ENCODE results near the gene HS3ST5. TPM values are rescaled to one million over a fixed set of nuclear protein-coding genes. Genes with fewer than 3 reads are reported as not detected.
A peak's percentile ranks its signal among the peaks of the same experiment; 100 is the strongest.

The HS3ST5 gene
- total RNA-seq, 1 experiment from 2014 or later = 8.7 TPM

DNA sequence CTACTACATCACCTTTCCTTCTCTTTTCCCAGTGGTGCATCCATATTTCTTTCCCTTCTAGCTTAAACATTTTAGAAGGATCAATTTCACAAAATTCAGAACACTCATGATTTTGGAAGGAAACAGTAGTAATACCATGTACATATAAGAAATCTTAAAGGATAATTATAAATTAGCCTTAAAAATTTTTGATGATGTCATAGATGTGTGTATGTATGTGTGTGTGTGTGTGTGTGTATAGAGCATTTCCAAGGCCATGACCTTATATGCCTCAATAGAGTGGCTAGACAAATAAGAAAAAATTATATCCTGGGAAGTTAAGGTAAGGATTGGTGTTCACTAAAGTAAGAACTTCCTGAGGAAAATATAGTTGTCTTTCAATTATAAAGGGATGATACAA, 24.1 kb upstream of the HS3ST5 start:
- ATAC-seq (no peak), DNase-seq (ENCODE audit: low spot score) (no peak)
- Mint-ChIP-seq H3K27me3 (ENCODE audit: low read depth) (no peaks in the 10 kb centered on the region), H3K9me3 (0 out of 2 replicates have a peak, but pooled peaks cover 3% of the 10 kb centered on the region), H3K4me3 (no peak overlapping the region), H3K27ac (no peak overlapping the region), H3K36me3 (no peaks in the 10 kb centered on the region), H3K4me1 (peaks cover 57% of the 10 kb centered on the region)
- ChIA-PET POLR2A (no interaction called here), CTCF (no interaction called here)
- TF ChIP-seq GRHL2 (CRISPR knock-in tag; IDR thresholded peaks at IDR 0.05; ENCODE audit: insufficient replicate concordance, severe bottlenecking) = no peak
- TF ChIP-seq, protein P1, sequence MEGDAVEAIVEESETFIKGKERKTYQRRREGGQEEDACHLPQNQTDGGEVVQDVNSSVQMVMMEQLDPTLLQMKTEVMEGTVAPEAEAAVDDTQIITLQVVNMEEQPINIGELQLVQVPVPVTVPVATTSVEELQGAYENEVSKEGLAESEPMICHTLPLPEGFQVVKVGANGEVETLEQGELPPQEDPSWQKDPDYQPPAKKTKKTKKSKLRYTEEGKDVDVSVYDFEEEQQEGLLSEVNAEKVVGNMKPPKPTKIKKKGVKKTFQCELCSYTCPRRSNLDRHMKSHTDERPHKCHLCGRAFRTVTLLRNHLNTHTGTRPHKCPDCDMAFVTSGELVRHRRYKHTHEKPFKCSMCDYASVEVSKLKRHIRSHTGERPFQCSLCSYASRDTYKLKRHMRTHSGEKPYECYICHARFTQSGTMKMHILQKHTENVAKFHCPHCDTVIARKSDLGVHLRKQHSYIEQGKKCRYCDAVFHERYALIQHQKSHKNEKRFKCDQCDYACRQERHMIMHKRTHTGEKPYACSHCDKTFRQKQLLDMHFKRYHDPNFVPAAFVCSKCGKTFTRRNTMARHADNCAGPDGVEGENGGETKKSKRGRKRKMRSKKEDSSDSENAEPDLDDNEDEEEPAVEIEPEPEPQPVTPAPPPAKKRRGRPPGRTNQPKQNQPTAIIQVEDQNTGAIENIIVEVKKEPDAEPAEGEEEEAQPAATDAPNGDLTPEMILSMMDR (IDR thresholded peaks at IDR 0.05) = no peak
- no peak for TF ChIP-seq ZNF396 (CRISPR knock-in tag; IDR thresholded peaks at IDR 0.05; ENCODE audit: borderline replicate concordance)
- TF ChIP-seq ESRRA (CRISPR knock-in tag; IDR thresholded peaks at IDR 0.05; ENCODE audit: borderline replicate concordance) = no peak
- TF ChIP-seq ZNF423 (CRISPR knock-in tag; IDR thresholded peaks at IDR 0.05) = no peak
- TF ChIP-seq ZBTB21 (CRISPR knock-in tag; IDR thresholded peaks at IDR 0.05; ENCODE audit: borderline replicate concordance) = no peak
- TF ChIP-seq JUN (CRISPR knock-in tag; IDR thresholded peaks at IDR 0.05) = no peak
- no peak for TF ChIP-seq OVOL2 (CRISPR knock-in tag; IDR thresholded peaks at IDR 0.05; ENCODE audit: borderline replicate concordance)
- TF ChIP-seq ATF1 (CRISPR knock-in tag; IDR thresholded peaks at IDR 0.05) = no peak
- no peak for TF ChIP-seq TEAD4 (CRISPR knock-in tag; IDR thresholded peaks at IDR 0.05)
- no peak for TF ChIP-seq ZNF121 (CRISPR knock-in tag; IDR thresholded peaks at IDR 0.05)
- TF ChIP-seq, protein P2, sequence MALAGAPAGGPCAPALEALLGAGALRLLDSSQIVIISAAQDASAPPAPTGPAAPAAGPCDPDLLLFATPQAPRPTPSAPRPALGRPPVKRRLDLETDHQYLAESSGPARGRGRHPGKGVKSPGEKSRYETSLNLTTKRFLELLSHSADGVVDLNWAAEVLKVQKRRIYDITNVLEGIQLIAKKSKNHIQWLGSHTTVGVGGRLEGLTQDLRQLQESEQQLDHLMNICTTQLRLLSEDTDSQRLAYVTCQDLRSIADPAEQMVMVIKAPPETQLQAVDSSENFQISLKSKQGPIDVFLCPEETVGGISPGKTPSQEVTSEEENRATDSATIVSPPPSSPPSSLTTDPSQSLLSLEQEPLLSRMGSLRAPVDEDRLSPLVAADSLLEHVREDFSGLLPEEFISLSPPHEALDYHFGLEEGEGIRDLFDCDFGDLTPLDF (CRISPR knock-in tag; IDR thresholded peaks at IDR 0.05) = no peak
- TF ChIP-seq, protein P3, sequence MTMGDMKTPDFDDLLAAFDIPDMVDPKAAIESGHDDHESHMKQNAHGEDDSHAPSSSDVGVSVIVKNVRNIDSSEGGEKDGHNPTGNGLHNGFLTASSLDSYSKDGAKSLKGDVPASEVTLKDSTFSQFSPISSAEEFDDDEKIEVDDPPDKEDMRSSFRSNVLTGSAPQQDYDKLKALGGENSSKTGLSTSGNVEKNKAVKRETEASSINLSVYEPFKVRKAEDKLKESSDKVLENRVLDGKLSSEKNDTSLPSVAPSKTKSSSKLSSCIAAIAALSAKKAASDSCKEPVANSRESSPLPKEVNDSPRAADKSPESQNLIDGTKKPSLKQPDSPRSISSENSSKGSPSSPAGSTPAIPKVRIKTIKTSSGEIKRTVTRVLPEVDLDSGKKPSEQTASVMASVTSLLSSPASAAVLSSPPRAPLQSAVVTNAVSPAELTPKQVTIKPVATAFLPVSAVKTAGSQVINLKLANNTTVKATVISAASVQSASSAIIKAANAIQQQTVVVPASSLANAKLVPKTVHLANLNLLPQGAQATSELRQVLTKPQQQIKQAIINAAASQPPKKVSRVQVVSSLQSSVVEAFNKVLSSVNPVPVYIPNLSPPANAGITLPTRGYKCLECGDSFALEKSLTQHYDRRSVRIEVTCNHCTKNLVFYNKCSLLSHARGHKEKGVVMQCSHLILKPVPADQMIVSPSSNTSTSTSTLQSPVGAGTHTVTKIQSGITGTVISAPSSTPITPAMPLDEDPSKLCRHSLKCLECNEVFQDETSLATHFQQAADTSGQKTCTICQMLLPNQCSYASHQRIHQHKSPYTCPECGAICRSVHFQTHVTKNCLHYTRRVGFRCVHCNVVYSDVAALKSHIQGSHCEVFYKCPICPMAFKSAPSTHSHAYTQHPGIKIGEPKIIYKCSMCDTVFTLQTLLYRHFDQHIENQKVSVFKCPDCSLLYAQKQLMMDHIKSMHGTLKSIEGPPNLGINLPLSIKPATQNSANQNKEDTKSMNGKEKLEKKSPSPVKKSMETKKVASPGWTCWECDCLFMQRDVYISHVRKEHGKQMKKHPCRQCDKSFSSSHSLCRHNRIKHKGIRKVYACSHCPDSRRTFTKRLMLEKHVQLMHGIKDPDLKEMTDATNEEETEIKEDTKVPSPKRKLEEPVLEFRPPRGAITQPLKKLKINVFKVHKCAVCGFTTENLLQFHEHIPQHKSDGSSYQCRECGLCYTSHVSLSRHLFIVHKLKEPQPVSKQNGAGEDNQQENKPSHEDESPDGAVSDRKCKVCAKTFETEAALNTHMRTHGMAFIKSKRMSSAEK (CRISPR knock-in tag; IDR thresholded peaks at IDR 0.05; ENCODE audit: borderline replicate concordance) = no peak
- TF ChIP-seq ZNF232 (CRISPR knock-in tag; IDR thresholded peaks at IDR 0.05) = no peak
- no peak for TF ChIP-seq FOXP1 (CRISPR knock-in tag; IDR thresholded peaks at IDR 0.05; ENCODE audit: borderline replicate concordance)
- no peak for TF ChIP-seq KAT7 (CRISPR knock-in tag; IDR thresholded peaks at IDR 0.05; ENCODE audit: borderline replicate concordance)
- TF ChIP-seq, protein P4, sequence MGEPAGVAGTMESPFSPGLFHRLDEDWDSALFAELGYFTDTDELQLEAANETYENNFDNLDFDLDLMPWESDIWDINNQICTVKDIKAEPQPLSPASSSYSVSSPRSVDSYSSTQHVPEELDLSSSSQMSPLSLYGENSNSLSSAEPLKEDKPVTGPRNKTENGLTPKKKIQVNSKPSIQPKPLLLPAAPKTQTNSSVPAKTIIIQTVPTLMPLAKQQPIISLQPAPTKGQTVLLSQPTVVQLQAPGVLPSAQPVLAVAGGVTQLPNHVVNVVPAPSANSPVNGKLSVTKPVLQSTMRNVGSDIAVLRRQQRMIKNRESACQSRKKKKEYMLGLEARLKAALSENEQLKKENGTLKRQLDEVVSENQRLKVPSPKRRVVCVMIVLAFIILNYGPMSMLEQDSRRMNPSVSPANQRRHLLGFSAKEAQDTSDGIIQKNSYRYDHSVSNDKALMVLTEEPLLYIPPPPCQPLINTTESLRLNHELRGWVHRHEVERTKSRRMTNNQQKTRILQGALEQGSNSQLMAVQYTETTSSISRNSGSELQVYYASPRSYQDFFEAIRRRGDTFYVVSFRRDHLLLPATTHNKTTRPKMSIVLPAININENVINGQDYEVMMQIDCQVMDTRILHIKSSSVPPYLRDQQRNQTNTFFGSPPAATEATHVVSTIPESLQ (CRISPR knock-in tag; IDR thresholded peaks at IDR 0.05) = no peak

DNA sequence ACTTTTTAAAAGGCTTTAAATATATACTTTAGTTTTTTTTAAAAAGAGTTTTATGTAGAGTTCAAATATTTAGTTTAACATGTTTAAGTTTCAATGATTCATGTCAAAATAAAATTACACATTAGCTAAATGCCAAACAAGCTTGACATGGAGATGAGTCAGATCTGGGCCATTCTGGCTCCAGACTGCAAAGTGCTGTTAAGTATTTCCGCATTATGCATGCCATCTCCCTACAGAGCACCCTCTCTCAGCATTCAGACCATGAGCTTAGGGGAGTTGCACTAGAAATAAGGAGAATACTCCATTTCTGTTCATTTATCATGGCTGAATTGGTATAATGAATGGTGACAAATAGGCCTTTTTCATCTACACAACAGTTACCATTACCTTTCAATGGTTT, 21.5 kb upstream of the HS3ST5 start:
- no peaks in the 10 kb centered on the region for H3K36me3 Mint-ChIP-seq
- peak; percentile 21 for DNase-seq (ENCODE audit: low spot score)
- CTCF ChIA-PET = interaction anchor here (0.7 to 1.5 kb wide), 4 partner anchors 21 to 256 kb away, joined by 4 to 7 read pairs (median 4); no protein-coding TSS in a partner anchor

More for the DNA sequence above, 21.5 kb upstream of the HS3ST5 start:
- peak; percentile 80 for ATAC-seq
- Mint-ChIP-seq H3K4me3 (peak overlapping the region; percentile 19), H3K27me3 (ENCODE audit: low read depth) (no peaks in the 10 kb centered on the region), H3K9me3 (no peaks in the 10 kb centered on the region), H3K4me1 (peaks cover 78% of the 10 kb centered on the region), H3K27ac (peak overlapping the region; percentile 96)
- TF ChIP-seq JUN (CRISPR knock-in tag; IDR thresholded peaks at IDR 0.05) (no peak), OVOL2 (CRISPR knock-in tag; IDR thresholded peaks at IDR 0.05; ENCODE audit: borderline replicate concordance) (no peak), JAZF1 (CRISPR knock-in tag; IDR thresholded peaks at IDR 0.05) (no peak), EMX1 (CRISPR knock-in tag; IDR thresholded peaks at IDR 0.05) (no peak)
- TF ChIP-seq, protein P5, sequence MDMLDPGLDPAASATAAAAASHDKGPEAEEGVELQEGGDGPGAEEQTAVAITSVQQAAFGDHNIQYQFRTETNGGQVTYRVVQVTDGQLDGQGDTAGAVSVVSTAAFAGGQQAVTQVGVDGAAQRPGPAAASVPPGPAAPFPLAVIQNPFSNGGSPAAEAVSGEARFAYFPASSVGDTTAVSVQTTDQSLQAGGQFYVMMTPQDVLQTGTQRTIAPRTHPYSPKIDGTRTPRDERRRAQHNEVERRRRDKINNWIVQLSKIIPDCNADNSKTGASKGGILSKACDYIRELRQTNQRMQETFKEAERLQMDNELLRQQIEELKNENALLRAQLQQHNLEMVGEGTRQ (CRISPR knock-in tag; IDR thresholded peaks at IDR 0.05) = no peak
- TF ChIP-seq, protein P6, sequence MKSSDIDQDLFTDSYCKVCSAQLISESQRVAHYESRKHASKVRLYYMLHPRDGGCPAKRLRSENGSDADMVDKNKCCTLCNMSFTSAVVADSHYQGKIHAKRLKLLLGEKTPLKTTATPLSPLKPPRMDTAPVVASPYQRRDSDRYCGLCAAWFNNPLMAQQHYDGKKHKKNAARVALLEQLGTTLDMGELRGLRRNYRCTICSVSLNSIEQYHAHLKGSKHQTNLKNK (CRISPR knock-in tag; IDR thresholded peaks at IDR 0.05) = no peak
- POLR2A ChIA-PET = interaction anchor here (0.9 to 1.3 kb wide), 3 partner anchors 13 to 21 kb away, joined by 3 to 4 read pairs (median 3); partner anchors contain the start of gene HS3ST5

Data from WTC11 (cell line).